NCI-H82 treated with DMSO at 0.1 percent for 48 hours (cell line): ENCODE measurements around the gene SCPEP1.
"Not testable (repeated sequence)": the region's sequence is repeated elsewhere in the genome, so short reads cannot be mapped to it uniquely, and the experiment has no call there.

Experiments used
- DNase-seq: peaks from one replicate; lab custom pipeline; 2025; ENCODE audit not compliant: unreplicated experiment; lab: John Stamatoyannopoulos, UW

Gene SCPEP1, protein sequence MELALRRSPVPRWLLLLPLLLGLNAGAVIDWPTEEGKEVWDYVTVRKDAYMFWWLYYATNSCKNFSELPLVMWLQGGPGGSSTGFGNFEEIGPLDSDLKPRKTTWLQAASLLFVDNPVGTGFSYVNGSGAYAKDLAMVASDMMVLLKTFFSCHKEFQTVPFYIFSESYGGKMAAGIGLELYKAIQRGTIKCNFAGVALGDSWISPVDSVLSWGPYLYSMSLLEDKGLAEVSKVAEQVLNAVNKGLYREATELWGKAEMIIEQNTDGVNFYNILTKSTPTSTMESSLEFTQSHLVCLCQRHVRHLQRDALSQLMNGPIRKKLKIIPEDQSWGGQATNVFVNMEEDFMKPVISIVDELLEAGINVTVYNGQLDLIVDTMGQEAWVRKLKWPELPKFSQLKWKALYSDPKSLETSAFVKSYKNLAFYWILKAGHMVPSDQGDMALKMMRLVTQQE

DNA sequence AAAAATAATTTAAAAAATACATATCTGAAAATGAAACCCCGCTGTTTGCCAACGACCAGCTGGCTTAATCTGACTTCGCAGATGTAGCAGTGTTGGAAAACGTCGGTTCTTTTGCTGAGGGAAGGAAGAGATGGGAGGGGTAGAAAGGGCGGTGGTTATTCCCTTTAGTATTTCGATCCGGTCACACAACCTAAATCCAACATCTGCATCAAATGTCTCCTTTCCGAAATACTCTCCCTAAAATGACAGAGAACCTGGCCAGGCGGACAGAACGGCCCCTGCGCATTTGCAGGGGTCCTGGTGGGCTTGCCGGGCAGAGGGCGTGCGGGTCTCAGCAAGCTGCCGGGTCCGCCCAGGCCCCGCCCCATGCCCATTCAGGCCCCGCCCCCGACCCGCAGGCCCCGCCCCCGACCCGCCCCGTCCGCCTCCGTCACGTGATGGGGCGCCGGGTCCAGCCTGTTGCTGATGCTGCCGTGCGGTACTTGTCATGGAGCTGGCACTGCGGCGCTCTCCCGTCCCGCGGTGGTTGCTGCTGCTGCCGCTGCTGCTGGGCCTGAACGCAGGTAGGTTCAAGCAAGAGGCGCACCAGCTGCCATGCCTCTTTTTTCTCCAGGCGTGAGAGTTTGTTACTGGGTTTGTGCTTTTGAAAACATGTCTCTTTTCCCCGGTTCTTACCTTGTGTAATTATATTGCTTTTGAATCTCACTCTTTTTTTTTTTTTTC, at the start of gene SCPEP1:
Gene SCPEP1 (plus strand): TSS at position 459 of the 723 bp plus-strand sequence. CDS start 29 bp downstream, at position 488.
- DNase-seq: peak; percentile 40

DNA sequence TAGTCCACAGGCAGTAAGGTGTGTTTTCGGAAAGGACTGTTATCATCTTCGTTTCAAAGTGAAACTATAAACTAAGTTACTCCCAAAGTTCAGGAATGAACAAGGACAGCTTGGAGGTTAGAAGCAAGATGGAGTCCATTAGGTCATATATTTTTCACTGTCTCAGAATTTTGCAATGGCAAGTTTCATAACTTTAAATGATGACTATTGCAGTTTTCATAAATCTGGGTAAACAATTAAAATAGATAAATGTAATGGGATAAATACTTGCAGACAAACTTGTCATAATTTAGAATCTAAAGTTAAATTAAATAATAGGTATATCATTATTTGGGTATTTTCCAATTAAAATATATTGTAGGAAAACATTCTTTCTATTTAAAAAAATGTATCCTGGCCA, 49.3 kb upstream of the SCPEP1 start:
- no peak for DNase-seq

DNA sequence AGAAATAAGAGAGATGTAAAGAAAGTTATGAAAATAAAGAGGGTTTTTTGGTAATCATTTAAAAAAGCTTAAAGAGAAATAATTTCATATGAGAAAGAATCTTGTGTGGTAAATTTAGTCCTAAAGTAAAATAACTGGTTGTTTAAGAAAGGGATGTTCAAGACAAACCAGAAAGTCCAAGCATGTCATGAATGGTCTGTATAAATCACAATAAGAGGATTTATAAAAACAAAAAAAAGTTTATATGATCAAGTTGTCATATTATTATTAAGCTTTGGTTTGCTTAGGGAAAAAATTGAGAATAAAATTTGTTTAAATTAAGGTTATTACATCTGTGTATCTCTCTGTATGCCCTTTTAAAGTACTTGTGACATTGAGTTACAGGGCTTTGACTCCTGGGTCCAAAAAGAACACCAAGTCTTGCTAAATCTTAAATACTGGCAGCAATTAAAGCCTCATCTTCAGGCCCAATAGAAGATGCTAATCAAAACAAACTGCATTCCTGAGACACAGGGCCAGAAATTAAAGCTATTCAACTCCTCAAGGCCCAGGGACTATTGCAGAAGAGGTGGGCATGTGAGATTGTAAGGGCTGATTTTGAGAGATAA, 48.5 kb upstream of the SCPEP1 start:
- DNase-seq: no peak

DNA sequence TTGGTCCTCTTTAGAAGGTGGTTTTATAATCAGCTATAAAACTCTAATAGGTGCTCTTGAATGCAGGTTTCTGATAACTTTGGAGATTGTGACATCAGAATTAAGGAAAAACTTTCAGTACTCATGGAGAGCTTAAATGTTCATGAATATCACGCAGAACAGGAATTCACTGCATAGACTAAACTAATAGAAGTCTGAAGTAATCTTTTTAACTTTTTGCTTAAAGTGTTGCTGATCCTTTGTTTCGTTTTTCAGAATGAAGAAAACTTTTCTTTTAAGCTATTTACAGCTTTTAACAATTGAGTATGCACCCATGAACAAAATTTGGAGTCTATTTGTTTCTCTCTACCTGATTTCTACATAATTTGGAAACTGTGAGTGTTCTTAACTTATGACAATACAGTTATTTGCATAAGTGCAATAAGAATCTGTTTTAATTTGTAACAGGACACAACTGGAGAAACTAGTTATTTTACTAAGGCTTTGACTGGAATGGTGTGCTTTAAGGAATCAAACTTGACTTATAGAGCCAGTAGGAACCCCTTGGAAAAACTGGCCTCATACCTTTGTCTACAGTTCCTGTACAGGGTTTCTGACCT, 47.1 kb upstream of the SCPEP1 start:
- DNase-seq: no peak

DNA sequence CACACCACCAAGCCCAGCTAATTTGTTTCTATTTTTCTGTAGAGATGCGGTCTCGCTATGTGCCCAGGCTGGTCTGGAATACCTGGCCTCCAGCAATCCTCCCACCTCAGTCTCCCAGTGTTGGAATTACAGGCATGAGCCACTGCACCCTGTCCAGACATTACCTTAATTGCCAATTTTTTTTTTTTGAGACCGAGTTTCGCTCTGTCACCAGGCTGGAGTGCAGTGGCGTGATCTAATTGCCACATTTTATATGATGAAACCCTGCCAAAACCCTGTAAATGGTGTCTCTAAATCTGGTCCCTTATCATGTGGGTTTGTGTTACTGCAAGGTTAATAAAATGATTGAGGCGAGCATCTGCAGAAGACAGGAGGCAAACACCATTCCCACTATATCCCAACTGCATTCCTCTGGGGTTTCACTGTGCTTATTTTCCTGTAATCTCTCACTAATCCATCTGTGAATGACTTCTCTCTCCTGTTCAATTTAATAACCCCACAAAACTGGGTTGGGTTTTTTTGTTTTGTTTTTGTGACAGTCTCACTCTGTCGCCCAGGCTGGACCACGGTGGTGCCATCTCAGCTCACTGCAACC, 44.7 kb upstream of the SCPEP1 start:
- DNase-seq: no peak

DNA sequence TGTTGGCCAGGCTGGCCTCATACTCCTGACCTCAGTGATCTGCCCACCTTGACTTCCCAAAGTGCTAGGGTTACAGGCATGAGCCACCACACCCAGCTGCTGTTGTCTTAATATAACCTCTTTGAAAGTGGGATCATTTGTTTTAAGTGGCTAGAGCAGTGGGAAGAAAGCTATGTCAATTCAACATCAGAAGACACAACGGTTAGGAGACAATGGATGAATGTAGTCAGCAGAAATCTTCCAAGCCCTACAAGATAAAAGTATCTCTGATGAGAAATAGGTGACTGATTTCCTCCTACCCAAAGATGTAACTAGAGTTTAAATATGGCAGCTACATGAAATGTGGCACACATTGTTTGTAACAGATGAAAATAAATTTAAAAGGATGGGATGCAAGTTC, 44.1 kb upstream of the SCPEP1 start:
- DNase-seq: no peak

DNA sequence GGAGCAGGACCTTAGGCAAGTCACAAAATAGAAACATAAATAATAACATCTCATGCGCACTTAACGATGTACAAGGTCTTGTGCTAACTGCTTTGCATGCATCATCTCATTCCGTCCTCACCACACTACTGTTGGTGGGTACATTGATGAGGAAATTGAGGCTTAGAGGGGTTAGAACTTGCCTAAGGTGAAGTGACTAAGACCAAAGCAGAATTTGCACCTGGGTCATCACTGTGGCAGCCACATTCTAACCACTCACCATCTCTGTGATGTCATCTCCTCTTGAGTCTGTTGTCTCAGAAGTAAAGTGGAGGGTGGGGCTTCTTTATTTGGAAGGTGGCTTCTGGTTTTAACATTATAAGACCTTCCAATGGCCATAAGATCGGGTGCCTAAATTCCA, 43.7 kb upstream of the SCPEP1 start:
- no peak for DNase-seq

DNA sequence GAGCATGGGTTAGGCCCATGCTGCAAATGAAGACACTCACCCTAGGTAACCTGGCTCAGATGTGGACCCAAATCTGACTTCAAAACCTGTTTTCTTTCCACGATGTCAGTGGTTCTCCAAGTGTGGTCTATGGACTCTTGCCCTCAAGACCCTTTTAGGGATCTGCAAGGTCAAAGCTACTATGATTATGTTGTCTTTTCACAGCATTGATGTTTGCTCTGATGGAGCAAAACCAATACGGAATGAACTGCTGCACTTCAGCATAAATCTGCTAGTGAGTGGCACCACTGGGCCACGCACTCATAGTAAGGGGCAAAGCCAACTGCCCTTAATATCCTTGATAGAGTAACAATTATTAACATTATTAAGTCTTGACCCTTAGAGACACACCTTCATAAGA, 42.5 kb upstream of the SCPEP1 start:
- no peak for DNase-seq

DNA sequence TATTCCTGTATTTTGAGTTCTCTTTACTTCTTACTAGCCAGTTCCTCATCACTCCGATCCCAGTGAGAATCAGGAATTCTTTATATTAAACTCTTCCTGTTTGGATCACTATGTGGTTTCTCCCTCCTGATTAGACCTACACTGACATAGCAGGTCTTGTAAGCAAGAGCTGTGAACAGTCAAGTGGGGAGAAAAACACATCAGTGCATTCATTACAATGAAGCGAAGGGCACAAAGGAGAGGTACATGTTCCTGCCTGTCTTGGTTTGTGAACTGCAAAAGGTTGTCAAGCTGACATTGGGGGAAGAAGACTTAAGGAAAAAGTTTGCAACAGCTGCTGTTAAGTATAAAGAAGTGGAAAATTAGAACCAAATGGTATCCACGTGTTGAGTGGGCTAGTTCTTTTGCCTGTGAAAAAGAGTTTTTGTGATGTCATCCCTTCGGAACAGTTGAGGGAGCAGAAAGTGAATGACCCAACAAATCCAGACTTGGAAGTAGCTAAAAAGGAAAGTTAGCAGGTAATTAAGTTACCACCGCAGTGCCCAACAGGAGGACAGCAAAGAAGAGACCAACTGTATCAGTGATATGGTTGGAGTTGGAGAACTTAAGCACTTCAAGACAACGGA, 41.1 kb upstream of the SCPEP1 start:
- no peak for DNase-seq

DNA sequence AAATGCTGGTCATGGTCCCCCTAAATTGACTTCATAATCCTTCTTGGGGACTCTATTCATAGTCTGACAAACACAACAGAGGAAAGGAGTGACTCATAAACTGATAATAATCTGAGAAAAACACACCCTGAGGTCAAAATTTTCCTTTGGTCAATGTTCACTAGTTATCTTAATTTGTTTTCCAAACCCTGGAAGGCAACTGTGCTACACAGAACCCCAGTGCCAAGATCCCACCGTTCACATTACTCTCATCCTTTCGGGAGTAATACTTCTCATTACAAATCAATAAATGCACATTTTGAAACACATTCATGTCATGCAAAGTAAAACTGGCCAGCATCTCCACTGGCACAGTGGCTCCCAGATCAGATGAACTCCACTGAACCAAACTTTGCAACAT, 40.2 kb upstream of the SCPEP1 start:
- DNase-seq: no peak

DNA sequence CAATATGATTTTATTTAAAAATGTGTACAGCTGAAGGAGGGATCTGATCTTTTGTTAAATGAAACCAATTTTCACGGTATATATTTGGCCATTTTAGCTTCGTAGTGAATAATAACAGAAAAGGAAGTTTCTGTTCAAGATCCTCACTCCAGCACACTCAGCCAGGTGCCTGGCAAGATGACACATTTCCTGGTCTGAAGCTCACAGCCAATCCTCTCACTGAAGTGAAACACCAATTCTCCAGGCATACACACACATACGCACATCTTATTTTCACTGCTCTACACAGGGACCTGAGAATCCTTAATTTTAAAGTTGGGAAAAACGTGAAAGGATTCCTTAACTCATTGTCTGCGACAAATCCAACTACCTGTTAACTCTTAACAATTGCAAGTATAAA, 39.7 kb upstream of the SCPEP1 start:
- DNase-seq: not testable (repeated sequence)

DNA sequence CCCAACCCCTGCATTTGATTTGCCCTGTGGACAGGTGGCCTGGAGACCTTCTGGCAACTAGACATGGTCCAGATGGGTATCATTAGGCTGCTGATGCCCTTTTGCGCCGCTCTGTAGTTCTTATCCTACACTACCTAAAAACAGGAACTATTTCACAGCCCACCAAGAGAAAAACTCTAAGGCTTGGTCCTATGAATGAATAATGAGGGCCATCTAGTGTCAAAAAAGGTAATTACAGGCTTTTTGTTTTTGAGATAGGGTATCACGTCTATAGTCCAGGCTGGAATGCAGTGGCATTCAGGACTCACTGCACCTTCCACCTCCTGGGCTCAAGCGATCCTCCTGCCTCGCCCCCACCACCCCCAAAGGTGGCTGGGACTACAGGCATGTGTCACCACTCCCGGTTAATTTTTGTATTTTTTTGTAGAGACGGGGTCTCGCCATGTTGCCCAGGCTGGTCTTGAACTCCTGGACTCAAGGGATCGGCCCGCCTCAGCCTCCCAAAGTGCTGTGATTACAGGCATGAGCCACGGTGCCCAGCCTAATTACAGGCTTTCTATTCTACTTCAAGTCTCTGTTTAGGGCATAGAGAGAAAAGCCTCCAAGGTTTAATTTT, 38.0 kb upstream of the SCPEP1 start:
- peak; percentile 34 for DNase-seq

DNA sequence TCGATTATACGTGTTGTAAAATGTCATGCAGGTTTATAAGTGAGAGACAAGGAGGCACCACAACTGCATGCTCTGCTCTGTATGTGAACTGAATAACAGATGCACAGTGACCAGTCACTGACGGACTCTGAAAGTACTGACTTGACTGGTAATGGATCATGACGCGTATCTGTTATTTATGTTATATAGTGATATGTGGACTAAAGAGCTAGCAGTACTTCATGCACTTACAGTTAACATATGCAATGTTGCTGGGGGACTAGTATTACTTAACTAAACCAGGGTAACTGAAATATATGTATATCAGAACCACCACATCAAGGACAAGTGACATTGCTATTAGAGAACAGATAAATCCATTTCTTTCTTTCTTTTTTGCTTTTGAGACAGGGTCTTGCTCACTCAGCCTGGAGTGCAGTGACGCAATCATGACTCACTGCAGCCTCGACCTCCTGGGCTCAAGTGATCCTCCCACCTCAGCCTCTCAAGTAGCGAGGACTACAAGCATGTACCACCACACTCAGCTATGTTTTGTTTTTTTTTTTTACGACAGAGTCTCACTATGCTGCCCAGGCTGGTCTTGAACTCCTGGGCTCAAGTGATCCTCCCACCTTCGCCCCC, 34.3 kb upstream of the SCPEP1 start:
- DNase-seq: no peak

DNA sequence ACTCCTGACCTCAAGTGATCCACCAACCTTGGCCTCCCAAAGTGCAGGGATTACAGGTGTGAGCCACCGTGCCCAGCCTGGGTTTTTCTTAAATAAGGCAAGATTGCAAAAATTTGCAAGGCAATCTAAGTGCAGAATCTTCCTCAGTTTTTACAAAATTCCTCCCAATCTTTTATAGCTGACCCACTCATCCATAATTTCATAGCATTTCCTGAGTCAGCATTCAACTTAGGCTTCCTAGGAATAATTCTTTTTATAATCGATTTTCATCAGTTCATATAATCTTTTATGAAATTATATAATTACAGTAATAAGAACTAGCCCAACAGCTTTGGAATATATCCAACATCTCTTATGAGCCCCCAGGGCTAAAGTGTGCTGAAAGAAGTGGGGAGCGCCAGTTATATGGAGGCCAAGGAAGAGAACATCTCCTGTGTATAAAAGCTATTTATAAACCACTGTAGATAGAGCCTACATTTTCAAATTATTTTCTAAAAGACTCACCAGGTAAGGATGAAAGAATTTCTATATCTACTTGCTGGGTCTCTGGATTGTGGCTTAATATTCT, 31.9 kb upstream of the SCPEP1 start:
- DNase-seq: no peak

DNA sequence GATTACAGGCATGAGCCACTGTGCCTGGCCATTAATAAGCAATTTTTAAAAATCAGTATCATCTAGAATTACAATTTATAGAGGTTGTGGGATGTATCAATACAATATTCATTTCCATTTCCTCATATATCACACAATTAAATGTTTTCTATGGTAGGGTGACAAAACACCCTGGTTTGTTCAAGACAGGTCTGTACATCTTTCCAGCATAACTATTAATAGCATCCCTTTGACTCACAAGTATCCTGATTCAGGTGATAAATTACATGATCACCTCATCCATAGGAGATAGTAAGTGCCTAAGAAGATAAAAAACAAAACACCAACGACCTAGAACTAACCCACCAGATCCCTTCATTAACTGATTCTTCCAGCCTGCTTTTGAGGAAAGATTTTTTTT, 30.2 kb upstream of the SCPEP1 start:
- DNase-seq: no peak

DNA sequence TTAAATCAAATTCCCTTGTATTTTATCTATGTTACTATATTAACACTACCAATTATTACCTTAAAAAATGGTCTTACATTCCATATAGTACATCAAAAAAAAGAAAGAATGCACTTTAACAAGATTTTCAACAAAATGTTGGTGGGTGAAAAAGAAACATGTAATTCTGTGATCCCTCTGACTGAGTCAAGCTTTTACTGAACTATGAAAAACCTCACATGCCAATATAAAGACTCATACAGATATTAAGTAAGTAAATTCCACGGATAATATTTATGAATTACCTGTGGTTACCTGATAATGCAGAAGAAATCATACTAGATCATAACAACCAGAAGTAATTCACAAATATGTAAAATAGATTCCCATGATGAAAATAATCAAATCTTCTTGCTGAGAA, 29.4 kb upstream of the SCPEP1 start:
- DNase-seq: no peak

DNA sequence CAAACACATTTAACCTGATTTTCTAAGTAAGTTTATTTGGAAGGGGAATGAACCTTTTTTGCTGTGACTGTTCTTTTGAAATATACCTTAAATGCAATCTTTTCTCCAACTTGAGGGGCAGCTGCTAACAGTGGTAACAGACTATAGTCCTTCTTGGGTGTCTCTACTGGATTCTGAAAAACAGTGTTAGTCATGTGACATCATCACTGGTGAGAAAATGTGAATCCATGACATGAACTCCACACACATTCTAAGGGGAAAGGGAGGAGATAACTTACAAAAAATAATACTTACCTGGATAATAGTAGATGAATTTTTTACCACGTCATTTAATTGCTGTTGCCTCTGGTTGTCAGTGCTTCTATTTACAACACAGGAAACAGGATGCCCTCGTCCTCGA, 28.3 kb upstream of the SCPEP1 start:
- DNase-seq: no peak

DNA sequence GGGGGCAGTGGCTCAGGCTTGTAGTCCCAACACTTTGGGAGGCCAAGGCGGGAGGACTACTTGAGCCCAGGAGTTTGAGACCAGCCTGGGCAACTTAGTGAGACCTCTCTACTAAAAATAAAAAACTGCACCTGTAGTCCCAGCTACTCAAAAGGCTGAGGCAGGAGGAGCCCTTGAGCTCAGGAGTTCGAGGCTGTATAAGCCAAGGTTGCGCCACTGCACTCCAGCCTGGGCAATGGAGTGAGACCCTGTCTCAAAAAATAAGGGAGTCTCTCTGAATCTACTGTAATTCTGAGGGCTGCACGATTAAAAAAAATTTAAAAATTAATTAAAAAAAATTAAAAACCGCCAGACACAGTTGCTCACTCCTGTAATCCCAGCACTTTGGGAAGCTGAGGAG, 20.9 kb upstream of the SCPEP1 start:
- no peak for DNase-seq
